HEK293T (cell line): ENCODE data around the gene ZNF792.
"Not testable (repeated sequence)": the region's sequence is repeated elsewhere in the genome, so short reads cannot be mapped to it uniquely, and the experiment has no call there.

Experiments used
- CTCF ChIA-PET: fragments of 350-600 bp; formaldehyde crosslinking; extraction: SDS; loops from one replicate; lab custom pipeline; 2021; ENCODE audit warnings: antibody characterized with exemption, inconsistent platforms; lab: Yijun Ruan, JAX
- POLR2A ChIA-PET: fragments of 350-600 bp; formaldehyde crosslinking; extraction: SDS; loops from one replicate; lab custom pipeline; 2020; ENCODE audit warnings: antibody characterized with exemption, inconsistent platforms; lab: Yijun Ruan, JAX
- DNase-seq: peaks from one replicate; pipeline ENCODE4 v3.0.0; 2012; ENCODE audit warnings: mixed read lengths; ENCODE audit errors: extremely low spot score
- ARNT ChIP-seq: fragments of 450-650 bp; IDR thresholded peaks from 2 replicates; pipeline ENCODE4 v1.6.1; 2017; ENCODE audit warnings: mild to moderate bottlenecking
- BHLHE40 ChIP-seq: fragments of 450-650 bp; IDR thresholded peaks from 2 replicates; pipeline ENCODE4 v1.6.1; 2016; ENCODE audit warnings: mild to moderate bottlenecking, moderate library complexity, borderline replicate concordance
- CTBP1 ChIP-seq: fragments of 450-650 bp; IDR thresholded peaks from 2 replicates; pipeline ENCODE4 v1.6.1; 2016; ENCODE audit warnings: borderline replicate concordance
- ELF4 ChIP-seq: fragments of 450-650 bp; IDR thresholded peaks from 2 replicates; pipeline ENCODE4 v1.6.1; 2017; ENCODE audit warnings: antibody characterized with exemption
- FOXA1 ChIP-seq: fragments of 450-650 bp; IDR thresholded peaks from 2 replicates; pipeline ENCODE4 v1.6.1; 2016; ENCODE audit warnings: mild to moderate bottlenecking
- FOXK2 ChIP-seq: fragments of 450-650 bp; IDR thresholded peaks from 2 replicates; pipeline ENCODE4 v1.6.1; 2016; ENCODE audit warnings: mild to moderate bottlenecking
- FOXM1 ChIP-seq: fragments of 450-650 bp; IDR thresholded peaks from 2 replicates; pipeline ENCODE4 v1.6.1; 2017; ENCODE audit warnings: mild to moderate bottlenecking, borderline replicate concordance
- HDGF ChIP-seq: fragments of 450-650 bp; IDR thresholded peaks from 2 replicates; pipeline ENCODE4 v1.6.1; 2017; ENCODE audit warnings: antibody characterized with exemption, borderline replicate concordance
- L3MBTL2 ChIP-seq: fragments of 450-650 bp; conservative IDR thresholded peaks from 2 replicates; pipeline ENCODE4 v1.6.1; 2016; ENCODE audit warnings: mild to moderate bottlenecking
- LEF1 ChIP-seq: fragments of 450-650 bp; IDR thresholded peaks from 2 replicates; pipeline ENCODE4 v1.6.1; 2017; ENCODE audit warnings: mild to moderate bottlenecking, borderline replicate concordance
- NFRKB ChIP-seq: fragments of 450-650 bp; IDR thresholded peaks from 2 replicates; pipeline ENCODE4 v1.6.1; 2016; ENCODE audit warnings: mild to moderate bottlenecking, moderate library complexity
- PKNOX1 ChIP-seq: fragments of 450-650 bp; IDR thresholded peaks from 2 replicates; pipeline ENCODE4 v1.6.1; 2016
- SP1 ChIP-seq: fragments of 450-650 bp; IDR thresholded peaks from 2 replicates; pipeline ENCODE4 v1.6.1; 2017
- SUZ12 ChIP-seq: fragments of 450-650 bp; IDR thresholded peaks from 2 replicates; pipeline ENCODE4 v1.6.1; 2016; ENCODE audit warnings: mild to moderate bottlenecking
- TARDBP ChIP-seq: fragments of 450-650 bp; IDR thresholded peaks from 2 replicates; pipeline ENCODE4 v1.6.1; 2016
- ZNF384 ChIP-seq: fragments of 450-650 bp; IDR thresholded peaks from 2 replicates; pipeline ENCODE4 v1.6.1; 2016

The ZNF792 gene

GRCh38 chr19:34932494-34932893, 31.5 kb downstream of the ZNF792 start:
- no peak for DNase-seq
- no peak for TF ChIP-seq SP1
- no peak for TF ChIP-seq BHLHE40
- ChIA-PET POLR2A (no interaction called here), CTCF (interaction anchor here (0.6 kb wide), 1 partner anchor 41 kb away, joined by 3 read pairs; no protein-coding TSS in a partner anchor)

GRCh38 chr19:34926685-34927375, 37.2 kb downstream of the ZNF792 start, which contains the start of gene ZNF30:
ZNF30 (plus strand) TSS chr19:34926903; CDS start chr19:34929948, 3,045 bp downstream.
- TF ChIP-seq L3MBTL2: peak; percentile 84
- TF ChIP-seq TARDBP: no peak
- no peak for TF ChIP-seq ELF4
- peak; percentile 91 for DNase-seq
- POLR2A ChIA-PET: interaction anchor here (0.8 to 1.5 kb wide), 7 partner anchors 10 to 193 kb away, joined by 3 to 6 read pairs (median 4); partner anchors contain the start of genes ZNF181 and ZNF792
- CTCF ChIA-PET: no interaction called here

GRCh38 chr19:34926361-34926684, 37.7 kb downstream of the ZNF792 start:
- POLR2A ChIA-PET: interaction anchor here (0.8 to 1.5 kb wide), 6 partner anchors 10 to 193 kb away, joined by 3 to 6 read pairs (median 4); partner anchors contain the start of genes ZNF181 and ZNF792

GRCh38 chr19:34925278-34925855, 38.7 kb downstream of the ZNF792 start:
- TF ChIP-seq TARDBP (no peak), FOXM1 (no peak), ZNF384 (no peak), ELF4 (no peak), LEF1 (no peak), CTBP1 (no peak), BHLHE40 (no peak), ARNT (no peak), L3MBTL2 (no peak), FOXK2 (no peak), NFRKB (no peak), SUZ12 (no peak), HDGF (no peak), SP1 (no peak), PKNOX1 (no peak), FOXA1 (no peak)
- POLR2A ChIA-PET: no interaction called here
- CTCF ChIA-PET: no interaction called here

More at GRCh38 chr19:34926361-34926684, 37.7 kb downstream of the ZNF792 start:
- DNase-seq: no peak
- CTCF ChIA-PET: no interaction called here
- TF ChIP-seq LEF1: no peak

GRCh38 chr19:34920090-34920786, 43.8 kb downstream of the ZNF792 start:
- DNase-seq, CTCF ChIA-PET, POLR2A ChIA-PET: not testable (repeated sequence)

More at GRCh38 chr19:34925278-34925855, 38.7 kb downstream of the ZNF792 start:
- DNase-seq: no peak

- no peak for TF ChIP-seq SP1
- TF ChIP-seq HDGF: no peak
- no peak for TF ChIP-seq SUZ12
- no peak for TF ChIP-seq FOXK2
- TF ChIP-seq LEF1: no peak
- TF ChIP-seq PKNOX1: no peak
- no peak for TF ChIP-seq L3MBTL2
- no peak for TF ChIP-seq ARNT
- no peak for TF ChIP-seq TARDBP
- TF ChIP-seq ZNF384: no peak
- ChIA-PET POLR2A (no interaction called here), CTCF (no interaction called here)
- no peak for DNase-seq
Measured at GRCh38 chr19:34918190-34918589, 45.8 kb downstream of the ZNF792 start.

GRCh38 chr19:34917144-34917543, 46.9 kb downstream of the ZNF792 start:
- DNase-seq, CTCF ChIA-PET: not testable (repeated sequence)
- POLR2A ChIA-PET: interaction anchor here (1.1 kb wide), 1 partner anchor 9 kb away, joined by 4 read pairs; the partner anchor contains the start of gene ZNF30

- POLR2A ChIA-PET: no interaction called here
- no peak for DNase-seq
- TF ChIP-seq SUZ12: no peak
- no peak for TF ChIP-seq LEF1
- no peak for TF ChIP-seq FOXM1
- TF ChIP-seq ELF4: no peak
- TF ChIP-seq ARNT: no peak
- TF ChIP-seq SP1: no peak
- no peak for TF ChIP-seq TARDBP
- TF ChIP-seq BHLHE40: no peak
- TF ChIP-seq L3MBTL2: no peak
- no peak for TF ChIP-seq PKNOX1
- CTCF ChIA-PET: no interaction called here
Measured at GRCh38 chr19:34910770-34911169, 53.3 kb downstream of the ZNF792 start.
